Stimulated activated effector memory CD8-positive, alpha-beta T cell treated with anti-CD3 and anti-CD28 coated beads, Interleukin-12 subunit alpha, Interleukin-12 subunit beta, amount 100 ng/mL, for 72 hours (primary cell): Measurements from ENCODE around the gene SP6.
A peak's percentile ranks its signal among the peaks of the same experiment; 100 is the strongest.

Experiments used
- ATAC-seq: fragments of 150-1000 bp; cut with Tn5 transposase; 2 replicates; pipeline ENCODE4 v1.10.0; 2021
- DNase-seq, 2 donors: peaks; one replicate each; pipeline ENCODE4 v3.0.0; 2021 to 2022; ENCODE audit warnings: low spot score in 2 of 2
- H3K27ac Mint-ChIP-seq: one replicate; pipeline ENCODE4 v1.8.0; 2022; ENCODE audit warnings: mild to moderate bottlenecking, mixed read lengths
- H3K36me3 Mint-ChIP-seq: one replicate; pipeline ENCODE4 v1.8.0; 2022; ENCODE audit warnings: mild to moderate bottlenecking, mixed read lengths
- H3K4me1 Mint-ChIP-seq: one replicate; pipeline ENCODE4 v1.8.0; 2022; ENCODE audit warnings: mixed read lengths
- H3K4me3 Mint-ChIP-seq: one replicate; pipeline ENCODE4 v1.8.0; 2022; ENCODE audit warnings: mild to moderate bottlenecking, mixed read lengths
- H3K9me3 Mint-ChIP-seq: one replicate; pipeline ENCODE4 v1.8.0; 2022; ENCODE audit warnings: mixed read lengths

The SP6 gene

DNA sequence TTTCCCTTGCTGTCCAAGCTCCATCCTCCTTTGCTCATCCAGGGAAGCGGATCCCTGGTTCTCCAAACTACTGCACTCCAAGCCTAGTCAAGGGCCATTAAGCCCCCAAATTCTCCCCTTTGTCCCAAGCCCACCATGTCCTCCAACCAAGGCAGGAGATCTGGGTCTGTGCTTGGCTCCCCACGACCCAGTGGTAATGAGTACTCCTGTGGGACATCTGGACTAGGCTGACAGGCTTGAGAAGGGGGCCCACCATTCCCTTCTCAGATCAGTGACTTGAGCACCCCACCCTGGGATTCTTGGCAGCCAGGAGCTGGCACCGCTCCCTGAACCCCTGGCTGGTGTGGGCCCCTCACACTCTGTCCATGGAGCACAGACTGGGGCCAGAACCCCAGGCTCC, 46.5 kb downstream of the SP6 start:
- Mint-ChIP-seq H3K36me3 (peaks cover 26% of the 10 kb centered on the region), H3K27ac (no peak overlapping the region), H3K4me1 (peaks cover 3% of the 10 kb centered on the region), H3K9me3 (no peaks in the 10 kb centered on the region), H3K4me3 (no peak overlapping the region)
- DNase-seq (no peak), ATAC-seq (no peak)

DNA sequence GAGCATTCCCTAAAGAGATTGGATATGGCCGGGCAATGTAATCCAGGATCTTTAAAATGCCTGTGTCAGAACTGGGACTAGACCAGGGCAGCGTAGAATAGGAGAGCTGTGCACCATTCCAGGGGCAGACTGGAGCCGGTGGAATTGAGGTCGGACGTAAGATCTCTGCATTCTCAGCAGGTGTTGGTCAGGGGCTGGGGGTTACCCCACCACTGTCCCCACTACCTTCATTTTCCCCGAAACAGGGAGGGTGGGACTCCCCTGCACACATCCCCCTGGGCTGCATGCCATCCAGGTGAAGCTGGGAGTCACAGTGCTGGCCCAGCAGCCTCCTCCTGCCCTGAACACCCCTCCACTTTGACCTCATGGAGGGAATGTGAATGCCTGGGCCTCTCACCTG, 47.2 kb downstream of the SP6 start:
- ATAC-seq: no peak
- H3K4me3 Mint-ChIP-seq: no peak overlapping the region

DNA sequence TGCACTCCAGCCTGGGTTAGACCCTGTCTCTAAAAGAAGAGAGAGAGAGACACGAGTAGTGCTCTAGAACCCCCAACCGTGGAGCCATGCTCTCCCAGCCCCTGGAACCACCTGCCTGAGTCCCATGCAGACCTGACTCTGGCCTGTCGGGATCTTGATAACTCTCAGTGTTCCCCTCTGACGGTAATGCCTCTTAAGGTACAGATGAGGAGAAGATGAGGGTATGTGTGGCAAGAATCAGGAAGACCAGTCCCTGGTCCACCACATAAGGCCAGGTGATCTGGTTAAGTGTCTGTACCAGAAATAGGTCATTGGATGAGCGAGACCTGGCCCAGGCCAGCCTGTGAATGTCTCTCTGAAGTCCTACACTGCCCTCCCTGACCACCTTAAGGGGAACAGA, 47.8 kb downstream of the SP6 start:
- Mint-ChIP-seq H3K36me3 (peaks cover 14% of the 10 kb centered on the region), H3K4me3 (no peak overlapping the region), H3K4me1 (no peaks in the 10 kb centered on the region), H3K9me3 (no peaks in the 10 kb centered on the region), H3K27ac (no peak overlapping the region)
- DNase-seq: no peak
- no peak for ATAC-seq

More for the DNA sequence above, 47.2 kb downstream of the SP6 start:
- no peak overlapping the region for H3K27ac Mint-ChIP-seq
- H3K36me3 Mint-ChIP-seq: peaks cover 20% of the 10 kb centered on the region
- no peaks in the 10 kb centered on the region for H3K4me1 Mint-ChIP-seq
- no peaks in the 10 kb centered on the region for H3K9me3 Mint-ChIP-seq
- no peak for DNase-seq

DNA sequence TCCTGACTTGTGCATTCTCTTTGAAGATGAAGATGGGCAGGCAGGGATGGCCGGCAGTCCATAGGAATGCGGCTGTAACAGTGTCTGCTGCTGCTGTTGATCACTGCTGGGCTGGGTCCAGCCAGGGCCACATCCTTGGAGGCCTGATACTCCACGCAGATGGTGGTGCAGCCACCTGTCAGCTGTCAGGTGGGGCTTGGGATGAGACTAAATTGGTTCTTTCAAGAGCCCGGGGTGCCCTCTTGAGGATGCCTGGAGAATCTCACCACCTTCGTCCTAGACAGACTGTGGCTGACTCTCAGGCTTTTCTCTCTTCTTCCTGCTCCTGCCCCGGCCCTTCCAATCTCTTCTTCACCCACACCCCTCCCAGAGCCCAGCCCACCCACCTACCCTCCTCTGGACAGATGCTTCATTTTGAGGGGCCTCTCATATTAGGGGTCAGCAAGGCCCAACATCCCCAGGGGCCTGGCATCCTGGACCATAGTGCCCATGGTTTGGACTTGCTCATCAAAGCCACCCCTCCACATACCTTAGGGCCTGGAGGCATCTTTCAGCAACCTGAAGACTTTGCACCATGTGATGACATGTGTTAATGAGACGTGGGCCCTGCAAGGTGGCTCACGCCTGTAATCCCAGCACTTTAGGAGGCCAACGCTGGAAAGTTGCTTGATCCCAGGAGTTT, 48.5 kb downstream of the SP6 start:
- Mint-ChIP-seq H3K4me3 (no peak overlapping the region), H3K36me3 (peaks cover 9% of the 10 kb centered on the region), H3K9me3 (no peaks in the 10 kb centered on the region), H3K4me1 (no peaks in the 10 kb centered on the region), H3K27ac (no peak overlapping the region)
- peak in 1 of 2 donors; percentile 72 for DNase-seq
- ATAC-seq: peak; percentile 90

DNA sequence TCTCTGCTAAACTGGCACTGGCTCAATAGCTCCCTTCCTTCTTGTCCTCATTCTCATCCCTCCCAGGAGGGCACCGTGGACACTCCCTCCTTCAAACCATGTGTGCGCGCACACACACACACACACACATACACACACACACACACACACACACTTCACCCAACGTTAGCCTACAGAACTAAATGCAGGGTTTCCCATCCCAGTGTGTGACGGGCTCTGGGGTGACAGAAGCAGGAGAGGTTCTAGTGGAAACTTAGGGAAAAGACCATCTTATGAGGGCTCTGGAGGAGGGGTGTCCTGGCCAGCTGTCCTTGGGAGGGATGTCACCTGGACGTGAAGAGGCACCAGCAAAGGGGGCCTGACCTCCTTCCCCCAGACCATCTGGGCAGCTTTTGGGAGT, 49.1 kb downstream of the SP6 start:
- ATAC-seq: no peak
- Mint-ChIP-seq H3K27ac (no peak overlapping the region), H3K4me1 (no peaks in the 10 kb centered on the region), H3K4me3 (no peak overlapping the region), H3K36me3 (peaks cover 9% of the 10 kb centered on the region), H3K9me3 (no peaks in the 10 kb centered on the region)
- DNase-seq: no peak

DNA sequence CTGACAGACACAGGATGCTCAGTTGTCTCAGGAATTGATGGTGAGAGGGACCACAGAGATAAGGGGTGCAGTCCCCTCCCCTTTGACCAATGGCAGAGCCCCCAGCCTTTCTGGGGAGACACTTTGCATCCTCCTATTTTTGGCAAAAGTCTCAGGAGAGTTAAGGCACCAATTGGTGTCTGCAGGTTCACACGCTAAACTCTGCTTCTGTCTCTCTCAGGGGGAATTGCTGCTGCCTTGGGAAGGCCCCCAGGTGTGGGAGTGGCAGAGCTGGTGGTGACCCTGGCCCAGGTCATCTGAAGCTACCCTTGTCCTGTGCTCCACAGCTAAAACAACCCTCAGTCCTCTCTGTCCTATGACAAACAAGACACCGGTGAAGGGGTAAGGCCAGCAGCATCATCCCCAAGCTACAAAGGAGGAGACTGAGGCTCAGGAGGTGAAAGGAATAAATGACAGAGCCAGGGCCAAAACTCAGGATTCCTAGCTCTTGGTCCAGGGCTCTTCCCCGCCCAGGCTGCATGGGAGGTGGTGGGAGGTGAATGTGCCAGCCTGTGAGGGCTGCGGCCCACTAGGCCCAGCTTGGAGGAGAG, 49.7 kb downstream of the SP6 start:
- no peak for ATAC-seq
- Mint-ChIP-seq H3K4me1 (no peaks in the 10 kb centered on the region), H3K4me3 (no peak overlapping the region), H3K27ac (no peak overlapping the region), H3K36me3 (peaks cover 3% of the 10 kb centered on the region), H3K9me3 (no peaks in the 10 kb centered on the region)
- DNase-seq: no peak

DNA sequence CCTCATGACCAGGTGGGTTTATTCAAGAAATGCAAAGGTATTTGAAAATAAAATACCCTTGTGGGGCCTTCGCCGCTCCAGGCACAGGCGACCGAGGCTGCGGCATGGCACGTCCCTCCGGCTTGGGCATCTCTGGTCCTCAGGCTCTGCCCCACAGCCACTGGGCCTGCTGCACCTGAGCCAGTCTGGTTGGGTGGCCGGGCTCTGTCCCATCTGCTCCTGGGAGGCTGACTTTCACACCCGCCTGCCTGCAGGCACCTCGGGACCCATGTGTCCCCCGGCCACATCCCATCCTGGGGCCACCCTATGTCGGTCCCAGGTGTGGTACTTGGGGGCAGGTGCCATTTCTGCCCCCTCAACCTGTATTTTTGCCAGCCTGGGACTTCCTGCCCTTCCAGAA, 50.3 kb downstream of the SP6 start:
- H3K27ac Mint-ChIP-seq: no peak overlapping the region
- DNase-seq: no peak

DNA sequence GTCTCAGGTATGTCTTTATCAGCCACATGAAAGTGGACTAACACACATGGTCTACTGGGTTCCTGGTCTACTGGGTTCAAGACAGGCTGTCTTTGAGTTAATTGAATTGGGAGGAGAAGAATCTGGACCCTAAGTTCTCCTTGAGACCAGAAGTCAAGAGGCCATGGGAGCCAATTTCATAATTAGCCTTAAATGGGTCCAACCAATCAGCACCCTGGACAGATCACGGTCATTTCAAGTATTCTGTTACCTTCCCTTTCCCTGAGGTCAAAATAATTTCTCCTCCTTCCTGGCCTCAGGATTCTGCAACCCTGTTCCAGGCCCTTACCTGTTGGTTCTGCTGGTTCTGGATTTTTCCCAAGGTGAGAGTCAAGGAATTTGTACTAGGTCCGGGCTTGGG, 53.2 kb downstream of the SP6 start:
- DNase-seq (no peak), ATAC-seq (no peak)
- H3K4me1 Mint-ChIP-seq: no peaks in the 10 kb centered on the region
- no peaks in the 10 kb centered on the region for H3K9me3 Mint-ChIP-seq
- no peaks in the 10 kb centered on the region for H3K36me3 Mint-ChIP-seq
- H3K4me3 Mint-ChIP-seq: no peak overlapping the region
- no peak overlapping the region for H3K27ac Mint-ChIP-seq

More for the DNA sequence above, 50.3 kb downstream of the SP6 start:
- Mint-ChIP-seq H3K4me3 (no peak overlapping the region), H3K36me3 (no peaks in the 10 kb centered on the region), H3K9me3 (no peaks in the 10 kb centered on the region), H3K4me1 (no peaks in the 10 kb centered on the region)
- no peak for ATAC-seq
